G401.6 (cell line): ENCODE measurements around the gene PSMG2.
"Not testable (repeated sequence)": the region's sequence is repeated elsewhere in the genome, so short reads cannot be mapped to it uniquely, and the experiment has no call there.

ENCODE experiments used
- FAIRE-seq: peaks from 2 replicates; lab custom pipeline; 2012; peaks lifted over from hg19 to GRCh38; lab: Jason Lieb, UNC

PSMG2 gene

GRCh38 chr18:12722731-12723130 is 19.9 kb downstream of the PSMG2 start:
- no peak for FAIRE-seq

GRCh38 chr18:12726331-12726730 is 23.5 kb downstream of the PSMG2 start:
- FAIRE-seq: no peak

DNA sequence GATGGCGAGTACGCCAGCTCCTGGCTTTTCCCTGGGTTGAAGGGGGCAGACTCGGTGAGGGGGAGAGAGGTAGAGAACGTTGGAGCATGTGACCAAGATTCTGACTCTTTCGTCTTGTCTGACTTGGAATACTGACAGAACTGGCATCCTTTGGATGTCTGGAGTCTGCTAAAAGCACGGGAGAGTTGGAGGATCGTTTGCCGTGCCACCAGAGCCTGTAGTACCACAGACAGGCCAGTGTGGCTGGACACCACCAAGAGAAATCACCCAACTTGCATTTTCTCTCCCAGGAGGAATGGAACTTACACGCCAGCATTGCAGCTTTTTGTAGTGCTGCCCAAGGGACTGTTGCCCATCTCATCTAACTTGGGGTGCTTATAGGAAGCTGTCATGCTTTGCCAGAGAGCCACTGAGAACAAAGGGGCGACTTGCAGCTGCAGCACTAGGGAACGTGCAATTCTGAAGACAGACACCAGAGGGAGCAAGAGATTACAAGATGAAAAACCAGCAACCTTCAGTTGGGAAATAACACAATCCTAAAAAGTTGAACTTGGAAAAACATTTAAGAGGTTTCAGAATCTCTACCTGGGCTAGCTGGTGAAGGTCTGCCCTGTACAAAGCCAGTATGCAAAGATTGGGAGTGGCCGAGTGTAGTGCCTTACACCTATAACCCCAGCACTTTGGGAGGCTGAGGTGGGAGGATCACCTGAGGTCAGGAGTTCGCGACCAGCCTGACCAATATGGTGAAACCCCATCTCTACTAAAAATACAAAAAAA is 24.1 kb downstream of the PSMG2 start:
- peak; percentile 87 for FAIRE-seq

- FAIRE-seq: no peak
Measured at GRCh38 chr18:12737243-12737902, 34.5 kb downstream of the PSMG2 start.

DNA sequence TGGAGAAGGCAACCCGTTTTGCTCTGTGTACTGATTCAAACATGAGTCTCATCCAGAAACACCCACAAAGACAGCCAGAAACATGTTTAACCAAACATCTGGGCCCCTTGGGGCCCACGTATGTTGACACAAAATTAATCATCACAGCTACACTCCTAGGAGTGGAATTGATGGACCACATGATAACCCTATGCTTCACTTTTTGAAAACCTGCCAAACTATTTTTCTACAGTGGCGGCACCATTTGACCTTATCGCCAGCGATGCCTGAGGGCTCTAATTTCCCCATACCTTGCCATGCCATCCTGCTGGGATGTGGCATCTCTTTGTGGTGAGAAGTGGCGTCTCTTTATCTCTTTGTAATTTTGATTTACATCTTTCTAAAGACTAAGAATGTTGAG is 38.5 kb downstream of the PSMG2 start:
- no peak for FAIRE-seq

- no peak for FAIRE-seq
Measured at GRCh38 chr18:12742453-12742852, 39.6 kb downstream of the PSMG2 start.

GRCh38 chr18:12744103-12744502 is 41.3 kb downstream of the PSMG2 start:
- peak; percentile 91 for FAIRE-seq

GRCh38 chr18:12745095-12745795 is 42.4 kb downstream of the PSMG2 start:
- FAIRE-seq: no peak

- no peak for FAIRE-seq
Measured at GRCh38 chr18:12747530-12748315, 44.9 kb downstream of the PSMG2 start.

DNA sequence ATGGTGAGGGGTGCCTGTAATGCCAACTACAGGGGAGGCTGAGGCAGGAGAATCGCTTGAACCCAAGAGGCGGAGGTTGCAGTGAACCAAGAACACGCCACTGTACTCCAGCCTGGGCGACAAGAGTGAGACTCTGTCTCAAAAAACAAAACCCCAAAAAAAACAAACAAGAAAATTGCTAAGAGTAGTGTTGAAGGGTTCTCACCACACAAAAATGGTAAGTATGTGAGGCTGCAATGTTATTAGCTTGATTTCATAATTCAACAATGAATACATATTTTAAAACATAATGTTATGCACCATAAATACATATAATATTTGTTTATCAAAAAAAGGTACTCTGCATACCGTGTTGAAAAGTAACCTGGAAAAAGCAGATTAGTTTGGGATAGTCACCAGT is 45.8 kb downstream of the PSMG2 start:
- no peak for FAIRE-seq

- no peak for FAIRE-seq
Measured at GRCh38 chr18:12749121-12749520, 46.3 kb downstream of the PSMG2 start.

DNA sequence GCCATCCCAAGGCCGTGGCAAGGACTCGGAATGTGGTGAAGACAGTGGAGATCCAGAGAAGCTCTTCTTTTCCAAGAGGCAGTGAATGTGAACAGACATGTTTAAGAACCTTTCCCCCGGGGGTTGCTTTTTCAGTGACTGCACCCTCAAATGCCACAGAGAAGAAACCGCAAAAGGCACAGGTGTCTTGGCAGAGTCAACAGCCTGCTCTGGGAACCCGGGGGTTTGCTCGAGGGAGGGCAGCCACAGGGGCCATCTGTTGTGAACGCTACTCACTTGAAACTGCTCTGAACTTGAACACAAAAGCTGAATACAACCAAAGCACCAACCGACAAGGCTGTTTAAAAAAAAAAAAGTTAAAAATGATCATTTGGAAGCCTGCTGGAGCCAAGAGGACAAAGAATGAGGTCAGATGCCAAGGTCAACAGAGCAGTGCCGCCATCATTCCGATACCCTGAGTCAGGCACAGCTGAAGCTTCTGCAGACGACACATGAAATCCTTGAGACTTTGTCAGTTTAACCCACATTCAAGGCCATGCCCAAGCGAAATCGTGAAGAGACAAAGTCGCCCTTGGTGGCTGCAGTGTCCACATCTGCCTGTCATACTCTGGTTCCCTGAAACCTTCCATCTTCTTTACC is 47.4 kb downstream of the PSMG2 start:
- no peak for FAIRE-seq

DNA sequence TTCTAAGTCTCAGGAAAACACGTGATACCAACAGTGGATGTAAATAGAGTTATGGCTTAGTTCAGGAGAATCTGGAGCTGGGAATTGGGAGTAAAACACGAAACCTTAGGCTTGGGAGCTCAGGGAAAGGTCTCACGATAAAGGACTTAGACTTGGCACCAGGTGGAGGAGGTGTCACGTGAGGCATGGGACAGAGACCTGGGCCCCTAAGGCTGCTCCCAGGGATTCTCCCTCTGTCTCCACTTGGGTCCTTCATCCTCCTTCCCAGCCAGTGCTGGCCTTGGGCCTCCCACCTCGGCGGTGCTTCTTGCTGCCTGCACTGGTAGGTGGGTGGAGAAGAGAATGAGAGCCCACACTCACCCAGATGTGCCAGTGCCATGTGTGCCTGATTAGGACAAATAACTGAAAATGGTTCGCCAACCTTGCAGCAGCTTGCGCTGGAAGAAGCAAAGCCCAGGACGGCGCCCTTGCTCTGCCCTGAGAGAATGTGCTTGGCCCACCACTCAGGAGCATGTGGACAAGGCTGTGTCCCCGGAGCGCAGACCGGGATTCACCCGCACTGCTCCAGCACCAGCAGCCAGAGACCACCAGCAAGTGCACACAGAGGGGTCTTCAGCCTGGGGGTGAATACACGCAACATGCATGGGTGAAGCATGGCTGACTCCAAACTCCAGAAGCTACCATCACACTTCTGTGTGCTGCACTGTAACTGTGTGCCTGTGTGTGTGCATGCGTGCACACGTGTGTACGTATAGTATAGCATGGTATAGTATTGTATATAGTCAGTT is 48.1 kb downstream of the PSMG2 start:
- no peak for FAIRE-seq

GRCh38 chr18:12751503-12751884 is 48.7 kb downstream of the PSMG2 start:
- no peak for FAIRE-seq

- FAIRE-seq: no peak
Measured at GRCh38 chr18:12751891-12752290, 49.0 kb downstream of the PSMG2 start.

DNA sequence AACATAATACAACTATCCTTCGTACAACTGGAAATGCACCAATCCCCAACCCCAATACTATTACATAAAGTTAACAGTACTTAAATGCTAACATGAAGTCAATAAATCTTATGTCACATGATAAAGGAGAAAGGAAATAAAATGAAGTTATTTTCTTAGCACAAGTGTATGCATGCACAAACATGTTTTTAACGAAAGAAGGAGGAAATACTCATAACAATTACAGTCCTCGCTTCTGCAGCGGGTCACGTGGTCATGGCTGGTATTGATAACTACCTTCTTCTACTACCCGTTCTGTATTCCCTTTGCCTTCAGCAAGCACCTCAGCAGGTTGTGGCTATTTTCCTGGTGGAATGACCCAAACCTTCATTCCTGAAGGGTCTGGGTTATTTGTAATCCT is 51.7 kb downstream of the PSMG2 start:
- no peak for FAIRE-seq

- not testable (repeated sequence) for FAIRE-seq
Measured at GRCh38 chr18:12755606-12756005, 52.8 kb downstream of the PSMG2 start.

DNA sequence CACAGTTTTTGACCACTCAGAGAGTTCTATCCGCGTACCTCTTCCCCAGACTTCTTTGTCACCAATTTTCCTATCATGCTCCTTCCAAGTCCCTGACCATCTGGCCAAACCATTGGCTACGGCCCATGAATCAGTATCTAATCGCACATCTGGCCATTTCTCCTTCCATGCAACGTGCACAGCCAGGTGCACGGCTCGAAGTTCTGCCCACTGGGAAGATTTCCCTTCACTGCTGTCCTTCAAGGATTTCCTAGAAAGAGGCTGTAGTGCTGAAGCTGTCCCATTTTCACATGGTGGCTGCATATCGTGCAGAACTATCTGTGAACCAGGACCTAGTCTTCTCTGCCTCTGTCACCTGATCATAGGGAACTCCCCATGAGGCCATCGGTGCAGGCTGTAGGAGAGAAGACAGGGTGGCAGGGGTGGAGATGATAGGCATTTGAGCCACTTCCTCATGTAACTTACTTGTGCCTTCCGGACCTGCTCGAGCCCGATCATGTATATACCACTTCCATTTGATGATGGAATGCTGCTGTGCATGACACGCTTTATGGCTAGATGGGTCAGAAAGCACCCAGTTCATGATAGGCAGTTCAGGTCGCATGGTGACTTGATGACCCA is 53.9 kb downstream of the PSMG2 start:
- FAIRE-seq: not testable (repeated sequence)

GRCh38 chr18:12758566-12758965 is 55.7 kb downstream of the PSMG2 start:
- not testable (repeated sequence) for FAIRE-seq

DNA sequence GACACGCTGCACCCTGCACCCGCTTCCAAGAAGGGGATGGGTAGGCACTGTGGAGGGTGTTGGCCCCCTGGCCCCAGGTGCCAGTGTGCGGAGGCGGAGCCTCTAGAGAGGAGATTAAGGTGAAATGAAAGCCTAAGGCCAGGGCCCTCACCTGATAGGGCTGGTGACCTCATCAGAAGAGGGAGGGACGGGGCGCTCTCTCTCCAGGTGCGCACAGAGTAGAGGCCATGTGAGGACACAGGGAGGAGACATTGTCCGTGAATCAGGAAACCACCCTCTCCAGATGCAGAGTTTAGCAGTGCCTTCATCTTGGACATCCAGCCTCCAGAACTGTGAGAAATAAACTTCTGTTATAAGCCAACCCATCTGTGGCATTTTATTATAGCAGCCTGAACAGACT is 62.3 kb downstream of the PSMG2 start:
- FAIRE-seq: no peak

- FAIRE-seq: no peak
Measured at GRCh38 chr18:12765586-12765985, 62.7 kb downstream of the PSMG2 start.
